Activated CD8-positive, alpha-beta memory T cell treated with anti-CD3 and anti-CD28 coated beads, Interleukin-2, amount 10 ng/mL, durations not matched to agents 7 days and 5 days (primary cell): ENCODE data around the gene CCNE1. TPM values are rescaled to one million over a fixed set of nuclear protein-coding genes. Genes with fewer than 3 reads are reported as not detected.
"Not testable (repeated sequence)": the region's sequence is repeated elsewhere in the genome, so short reads cannot be mapped to it uniquely, and the experiment has no call there.

Experiments
- ATAC-seq: fragments of 150-1000 bp; cut with Tn5 transposase; one replicate; pipeline ENCODE4 v1.10.0; 2021; ENCODE audit warnings: moderate library complexity
- CTCF ChIA-PET: fragments of 350-600 bp; sonication (Branson Sonifier 250); formaldehyde crosslinking; loops from one replicate; lab custom pipeline; 2021; ENCODE audit warnings: antibody characterized with exemption; lab: Charles Lee
- DNase-seq: peaks from one replicate; pipeline ENCODE4 v3.0.0-alpha.2; 2020
- H3K27ac Mint-ChIP-seq: one replicate; pipeline ENCODE4 v1.8.0; 2021; ENCODE audit warnings: mild to moderate bottlenecking, mixed read lengths
- H3K27me3 Mint-ChIP-seq: one replicate; pipeline ENCODE4 v1.8.0; 2021; ENCODE audit warnings: mixed read lengths
- H3K36me3 Mint-ChIP-seq: one replicate; pipeline ENCODE4 v1.8.0; 2021; ENCODE audit warnings: mild to moderate bottlenecking, mixed read lengths
- H3K4me1 Mint-ChIP-seq: one replicate; pipeline ENCODE4 v1.8.0; 2021; ENCODE audit warnings: mixed read lengths
- H3K4me3 Mint-ChIP-seq: one replicate; pipeline ENCODE4 v1.8.0; 2021; ENCODE audit warnings: mild to moderate bottlenecking, moderate library complexity, mixed read lengths
- H3K9me3 Mint-ChIP-seq: one replicate; pipeline ENCODE4 v1.8.0; 2022; ENCODE audit warnings: low read depth, mixed read lengths
- total RNA-seq, 2 experiments: library from RNA; stranded (reverse); gene quantifications; one replicate each; pipeline ENCODE4 v1.2.3, GENCODE V29; 2021

CCNE1 gene
- total RNA-seq, 2 experiments from 2014 or later, result 27.4 to 28.6 TPM

GRCh38 chr19:29810504-29810871, 1.3 kb upstream of the CCNE1 start:
- Mint-ChIP-seq H3K4me3 (peak overlapping the region; percentile 79), H3K36me3 (peaks cover 14% of the 10 kb centered on the region), H3K27ac (peak overlapping the region; percentile 87), H3K27me3 (no peaks in the 10 kb centered on the region), H3K4me1 (peaks cover 19% of the 10 kb centered on the region), H3K9me3 (no peaks in the 10 kb centered on the region)
- no peak for DNase-seq
- no peak for ATAC-seq
- CTCF ChIA-PET, result interaction anchor here (1.5 kb wide), 2 partner anchors 47 kb away, joined by 5 read pairs; no protein-coding TSS in a partner anchor

- CTCF ChIA-PET, result interaction anchor here (1.2 kb wide), 1 partner anchor 10 kb away, joined by 3 read pairs; no protein-coding TSS in a partner anchor
- H3K9me3 Mint-ChIP-seq, result no peaks in the 10 kb centered on the region
- peaks cover 19% of the 10 kb centered on the region for H3K4me1 Mint-ChIP-seq
- H3K27me3 Mint-ChIP-seq, result no peaks in the 10 kb centered on the region
- ATAC-seq (no peak), DNase-seq (no peak)
- H3K27ac Mint-ChIP-seq, result peak overlapping the region; percentile 75
- peaks cover 18% of the 10 kb centered on the region for H3K36me3 Mint-ChIP-seq
- H3K4me3 Mint-ChIP-seq, result peak overlapping the region; percentile 80
Observed at GRCh38 chr19:29812080-29812880, 489 bp downstream of the CCNE1 start.

- no peak for DNase-seq
- CTCF ChIA-PET, result interaction anchor here (1.2 to 1.9 kb wide), 2 partner anchors 10 to 53 kb away, joined by 3 to 5 read pairs; no protein-coding TSS in a partner anchor
- Mint-ChIP-seq H3K27me3 (no peaks in the 10 kb centered on the region), H3K36me3 (peaks cover 21% of the 10 kb centered on the region), H3K4me3 (peak overlapping the region; percentile 80), H3K4me1 (peaks cover 19% of the 10 kb centered on the region), H3K9me3 (no peaks in the 10 kb centered on the region), H3K27ac (peak overlapping the region; percentile 75)
- ATAC-seq, result no peak
Observed at GRCh38 chr19:29812881-29813275, 1.1 kb downstream of the CCNE1 start.

GRCh38 chr19:29813642-29814041, 1.9 kb downstream of the CCNE1 start:
- peaks cover 19% of the 10 kb centered on the region for H3K4me1 Mint-ChIP-seq
- H3K27ac Mint-ChIP-seq, result no peak overlapping the region

GRCh38 chr19:29815231-29815630, 3.4 kb downstream of the CCNE1 start:
- peaks cover 28% of the 10 kb centered on the region for H3K36me3 Mint-ChIP-seq
- no peak overlapping the region for H3K27ac Mint-ChIP-seq
- H3K9me3 Mint-ChIP-seq, result no peaks in the 10 kb centered on the region
- ATAC-seq, result no peak
- H3K4me1 Mint-ChIP-seq, result peaks cover 19% of the 10 kb centered on the region
- CTCF ChIA-PET, result interaction anchor here (0.7 to 1.8 kb wide), 5 partner anchors 9 to 99 kb away, joined by 3 to 6 read pairs (median 4); no protein-coding TSS in a partner anchor
- H3K4me3 Mint-ChIP-seq, result no peak overlapping the region
- DNase-seq, result no peak
- H3K27me3 Mint-ChIP-seq, result no peaks in the 10 kb centered on the region

More at GRCh38 chr19:29813642-29814041, 1.9 kb downstream of the CCNE1 start:
- no peak for DNase-seq
- peaks cover 21% of the 10 kb centered on the region for H3K36me3 Mint-ChIP-seq
- no peaks in the 10 kb centered on the region for H3K27me3 Mint-ChIP-seq
- H3K9me3 Mint-ChIP-seq, result no peaks in the 10 kb centered on the region
- peak overlapping the region; percentile 80 for H3K4me3 Mint-ChIP-seq
- CTCF ChIA-PET, result interaction anchor here (0.6 to 1.9 kb wide), 5 partner anchors 9 to 97 kb away, joined by 3 to 5 read pairs (median 4); no protein-coding TSS in a partner anchor
- no peak for ATAC-seq

- H3K9me3 Mint-ChIP-seq, result no peaks in the 10 kb centered on the region
- no peak overlapping the region for H3K27ac Mint-ChIP-seq
- H3K36me3 Mint-ChIP-seq, result peaks cover 42% of the 10 kb centered on the region
- no peak for ATAC-seq
- DNase-seq, result no peak
- no peaks in the 10 kb centered on the region for H3K27me3 Mint-ChIP-seq
- H3K4me1 Mint-ChIP-seq, result peaks cover 16% of the 10 kb centered on the region
- H3K4me3 Mint-ChIP-seq, result no peak overlapping the region
- CTCF ChIA-PET, result interaction anchor here (0.6 to 2.1 kb wide), 5 partner anchors 13 to 43 kb away, joined by 3 to 5 read pairs (median 3); no protein-coding TSS in a partner anchor
Observed at GRCh38 chr19:29817316-29817715, 5.5 kb downstream of the CCNE1 start.

GRCh38 chr19:29819300-29819699, 7.5 kb downstream of the CCNE1 start:
- DNase-seq (no peak), ATAC-seq (no peak)
- H3K9me3 Mint-ChIP-seq, result no peaks in the 10 kb centered on the region
- H3K4me3 Mint-ChIP-seq, result no peak overlapping the region
- CTCF ChIA-PET, result no interaction called here
- H3K27me3 Mint-ChIP-seq, result no peaks in the 10 kb centered on the region
- H3K4me1 Mint-ChIP-seq, result peaks cover 8% of the 10 kb centered on the region
- H3K27ac Mint-ChIP-seq, result no peak overlapping the region
- peaks cover 44% of the 10 kb centered on the region for H3K36me3 Mint-ChIP-seq

- no peak for DNase-seq
- H3K4me3 Mint-ChIP-seq, result no peak overlapping the region
- no peak for ATAC-seq
- no peaks in the 10 kb centered on the region for H3K27me3 Mint-ChIP-seq
- no peak overlapping the region for H3K27ac Mint-ChIP-seq
- H3K9me3 Mint-ChIP-seq, result no peaks in the 10 kb centered on the region
- peaks cover 38% of the 10 kb centered on the region for H3K36me3 Mint-ChIP-seq
- CTCF ChIA-PET, result no interaction called here
- H3K4me1 Mint-ChIP-seq, result peaks cover 5% of the 10 kb centered on the region
Observed at GRCh38 chr19:29819986-29820385, 8.2 kb downstream of the CCNE1 start.

- Mint-ChIP-seq H3K9me3 (no peaks in the 10 kb centered on the region), H3K4me3 (no peak overlapping the region), H3K27ac (no peak overlapping the region), H3K4me1 (no peaks in the 10 kb centered on the region), H3K36me3 (peaks cover 32% of the 10 kb centered on the region), H3K27me3 (no peaks in the 10 kb centered on the region)
- no peak for ATAC-seq
- DNase-seq, result no peak
- CTCF ChIA-PET, result interaction anchor here (0.9 to 1.1 kb wide), 3 partner anchors 8 to 64 kb away, joined by 3 to 7 read pairs (median 3); no protein-coding TSS in a partner anchor
Observed at GRCh38 chr19:29823581-29824330, 12.0 kb downstream of the CCNE1 start.

- CTCF ChIA-PET, result interaction anchor here (0.7 to 1.7 kb wide), 2 partner anchors 12 to 129 kb away, joined by 3 read pairs; no protein-coding TSS in a partner anchor
Observed at GRCh38 chr19:29825263-29825662, 13.5 kb downstream of the CCNE1 start.

GRCh38 chr19:29831041-29831548, 19.3 kb downstream of the CCNE1 start:
- ATAC-seq (peak; percentile 93), DNase-seq (peak; percentile 84)
- Mint-ChIP-seq H3K27me3 (no peaks in the 10 kb centered on the region), H3K9me3 (no peaks in the 10 kb centered on the region), H3K4me1 (peaks cover 42% of the 10 kb centered on the region), H3K36me3 (no peaks in the 10 kb centered on the region), H3K27ac (peak overlapping the region; percentile 95), H3K4me3 (peak overlapping the region; percentile 71)
- CTCF ChIA-PET, result interaction anchor here (0.7 to 2.1 kb wide), 5 partner anchors 13 to 116 kb away, joined by 3 to 5 read pairs (median 3); no protein-coding TSS in a partner anchor

More at GRCh38 chr19:29825263-29825662, 13.5 kb downstream of the CCNE1 start:
- H3K27ac Mint-ChIP-seq, ATAC-seq, H3K4me1 Mint-ChIP-seq, H3K27me3 Mint-ChIP-seq, H3K9me3 Mint-ChIP-seq, H3K4me3 Mint-ChIP-seq, DNase-seq: not testable (repeated sequence)
- peaks cover 24% of the 10 kb centered on the region for H3K36me3 Mint-ChIP-seq

GRCh38 chr19:29831686-29832085, 19.9 kb downstream of the CCNE1 start:
- ATAC-seq (peak; percentile 8), DNase-seq (no peak)
- Mint-ChIP-seq H3K4me1 (peaks cover 48% of the 10 kb centered on the region), H3K9me3 (no peaks in the 10 kb centered on the region), H3K4me3 (peak overlapping the region; percentile 71), H3K36me3 (no peaks in the 10 kb centered on the region), H3K27ac (peak overlapping the region; percentile 95), H3K27me3 (no peaks in the 10 kb centered on the region)
- CTCF ChIA-PET, result interaction anchor here (0.7 to 2.1 kb wide), 4 partner anchors 14 to 115 kb away, joined by 3 to 5 read pairs (median 4); no protein-coding TSS in a partner anchor

GRCh38 chr19:29832801-29833200, 21.0 kb downstream of the CCNE1 start:
- no peak overlapping the region for H3K27ac Mint-ChIP-seq
- H3K36me3 Mint-ChIP-seq, result peaks cover 1% of the 10 kb centered on the region
- CTCF ChIA-PET, result interaction anchor here (0.6 to 2.1 kb wide), 2 partner anchors 41 to 305 kb away, joined by 3 to 4 read pairs; no protein-coding TSS in a partner anchor
- peaks cover 59% of the 10 kb centered on the region for H3K4me1 Mint-ChIP-seq
- DNase-seq (no peak), ATAC-seq (no peak)
- no peak overlapping the region for H3K4me3 Mint-ChIP-seq
- no peaks in the 10 kb centered on the region for H3K27me3 Mint-ChIP-seq
- H3K9me3 Mint-ChIP-seq, result no peaks in the 10 kb centered on the region
